WTC11 (cell line): ENCODE measurements around the gene KDM5B. TPM values are rescaled to one million over a fixed set of nuclear protein-coding genes. Genes with fewer than 3 reads are reported as not detected.

ENCODE experiments used
- CBFB ChIP-seq: sonication (generic); formaldehyde crosslinking; IDR thresholded peaks from 2 replicates; pipeline ENCODE4 v1.8.1; 2022; ENCODE audit warnings: mild to moderate bottlenecking, low read depth, missing genetic modification reagents
- CTCF ChIP-seq: fragments of 200-600 bp; IDR thresholded peaks from 2 replicates; pipeline ENCODE4 v1.8.0; 2022; ENCODE audit warnings: antibody characterized with exemption
- EMX1 ChIP-seq: fragments of 250-450 bp; sonication (Bioruptor Pico); IDR thresholded peaks from 2 replicates; pipeline ENCODE4 v1.8.0; 2021; ENCODE audit warnings: mild to moderate bottlenecking
- ESRRA ChIP-seq: sonication (generic); formaldehyde crosslinking; IDR thresholded peaks from 2 replicates; pipeline ENCODE4 v1.8.1; 2022; ENCODE audit warnings: mild to moderate bottlenecking, missing genetic modification reagents, borderline replicate concordance
- FOXK1 ChIP-seq: sonication (generic); formaldehyde crosslinking; IDR thresholded peaks from 2 replicates; pipeline ENCODE4 v1.8.0; 2022; ENCODE audit warnings: mild to moderate bottlenecking, moderate library complexity, missing genetic modification reagents
- GTF2I ChIP-seq: fragments of 250-450 bp; sonication (Bioruptor Pico); conservative IDR thresholded peaks from 2 replicates; pipeline ENCODE4 v1.4.0; 2021; ENCODE audit warnings: mild to moderate bottlenecking
- HMGA2 ChIP-seq: fragments of 250-450 bp; sonication (Bioruptor Pico); IDR thresholded peaks from 2 replicates; pipeline ENCODE4 v1.4.0; 2021; ENCODE audit warnings: mild to moderate bottlenecking, moderate library complexity
- JAZF1 ChIP-seq: fragments of 250-450 bp; sonication (Bioruptor Pico); IDR thresholded peaks from 2 replicates; pipeline ENCODE4 v1.9.0; 2021; ENCODE audit warnings: moderate library complexity, mild to moderate bottlenecking, inconsistent platforms
- JUN ChIP-seq: sonication (generic); formaldehyde crosslinking; IDR thresholded peaks from 2 replicates; pipeline ENCODE4 v1.8.0; 2023; ENCODE audit warnings: mild to moderate bottlenecking, missing genetic modification reagents
- MXD4 ChIP-seq: fragments of 250-450 bp; sonication (Bioruptor Pico); IDR thresholded peaks from 2 replicates; pipeline ENCODE4 v1.8.0; 2021; ENCODE audit warnings: mild to moderate bottlenecking, moderate library complexity, borderline replicate concordance
- NFATC4 ChIP-seq: fragments of 250-450 bp; sonication (Bioruptor Pico); IDR thresholded peaks from 2 replicates; pipeline ENCODE4 v1.9.0; 2021; ENCODE audit warnings: mild to moderate bottlenecking
- NFE2L1 ChIP-seq: sonication (generic); formaldehyde crosslinking; IDR thresholded peaks from 2 replicates; pipeline ENCODE4 v1.8.1; 2023; ENCODE audit warnings: missing genetic modification reagents
- NFYB ChIP-seq: sonication (generic); formaldehyde crosslinking; conservative IDR thresholded peaks from 2 replicates; pipeline ENCODE4 v1.8.0; 2022; ENCODE audit warnings: low read depth, missing genetic modification reagents
- NR1H2 ChIP-seq: sonication (generic); formaldehyde crosslinking; IDR thresholded peaks from 2 replicates; pipeline ENCODE4 v1.9.0; 2021; ENCODE audit warnings: mild to moderate bottlenecking, moderate library complexity, missing genetic modification reagents
- SMAD3 ChIP-seq: sonication (generic); formaldehyde crosslinking; IDR thresholded peaks from 2 replicates; pipeline ENCODE4 v1.8.0; 2022; ENCODE audit warnings: missing genetic modification reagents, mild to moderate bottlenecking, borderline replicate concordance
- STAT6 ChIP-seq: sonication (generic); formaldehyde crosslinking; conservative IDR thresholded peaks from 2 replicates; pipeline ENCODE4 v1.8.1; 2023; ENCODE audit warnings: mild to moderate bottlenecking, low read depth, missing genetic modification reagents, moderate library complexity
- TEAD1 ChIP-seq: sonication (generic); formaldehyde crosslinking; IDR thresholded peaks from 2 replicates; pipeline ENCODE4 v1.8.0; 2022; ENCODE audit warnings: mild to moderate bottlenecking, missing genetic modification reagents
- TP53 ChIP-seq: sonication (generic); formaldehyde crosslinking; IDR thresholded peaks from 2 replicates; pipeline ENCODE4 v1.8.1; 2023; ENCODE audit warnings: mild to moderate bottlenecking, missing genetic modification reagents
- ZBTB21 ChIP-seq: sonication (generic); formaldehyde crosslinking; IDR thresholded peaks from 2 replicates; pipeline ENCODE4 v1.8.1; 2023; ENCODE audit warnings: mild to moderate bottlenecking, missing genetic modification reagents, borderline replicate concordance
- ZNF281 ChIP-seq: sonication (generic); formaldehyde crosslinking; IDR thresholded peaks from 2 replicates; pipeline ENCODE4 v1.8.0; 2023; ENCODE audit warnings: mild to moderate bottlenecking, missing genetic modification reagents
- total RNA-seq: library from RNA; stranded (reverse); gene quantifications from 3 replicates; pipeline ENCODE4 v1.2.3, GENCODE V29; 2021
- TF ChIP-seq, protein P1 (sequence below): sonication (generic); formaldehyde crosslinking; IDR thresholded peaks from 2 replicates; pipeline ENCODE4 v1.8.0; 2022; ENCODE audit warnings: mild to moderate bottlenecking, missing genetic modification reagents
- TF ChIP-seq, protein P2 (sequence below): fragments of 250-450 bp; sonication (Bioruptor Pico); IDR thresholded peaks from 2 replicates; pipeline ENCODE4 v1.8.0; 2021; ENCODE audit warnings: mild to moderate bottlenecking
- TF ChIP-seq, protein P3 (sequence below): sonication (generic); formaldehyde crosslinking; IDR thresholded peaks from 2 replicates; pipeline ENCODE4 v1.8.1; 2023; ENCODE audit warnings: mild to moderate bottlenecking, missing genetic modification reagents

The KDM5B gene
- total RNA-seq, 1 experiment from 2014 or later = 222 TPM

DNA sequence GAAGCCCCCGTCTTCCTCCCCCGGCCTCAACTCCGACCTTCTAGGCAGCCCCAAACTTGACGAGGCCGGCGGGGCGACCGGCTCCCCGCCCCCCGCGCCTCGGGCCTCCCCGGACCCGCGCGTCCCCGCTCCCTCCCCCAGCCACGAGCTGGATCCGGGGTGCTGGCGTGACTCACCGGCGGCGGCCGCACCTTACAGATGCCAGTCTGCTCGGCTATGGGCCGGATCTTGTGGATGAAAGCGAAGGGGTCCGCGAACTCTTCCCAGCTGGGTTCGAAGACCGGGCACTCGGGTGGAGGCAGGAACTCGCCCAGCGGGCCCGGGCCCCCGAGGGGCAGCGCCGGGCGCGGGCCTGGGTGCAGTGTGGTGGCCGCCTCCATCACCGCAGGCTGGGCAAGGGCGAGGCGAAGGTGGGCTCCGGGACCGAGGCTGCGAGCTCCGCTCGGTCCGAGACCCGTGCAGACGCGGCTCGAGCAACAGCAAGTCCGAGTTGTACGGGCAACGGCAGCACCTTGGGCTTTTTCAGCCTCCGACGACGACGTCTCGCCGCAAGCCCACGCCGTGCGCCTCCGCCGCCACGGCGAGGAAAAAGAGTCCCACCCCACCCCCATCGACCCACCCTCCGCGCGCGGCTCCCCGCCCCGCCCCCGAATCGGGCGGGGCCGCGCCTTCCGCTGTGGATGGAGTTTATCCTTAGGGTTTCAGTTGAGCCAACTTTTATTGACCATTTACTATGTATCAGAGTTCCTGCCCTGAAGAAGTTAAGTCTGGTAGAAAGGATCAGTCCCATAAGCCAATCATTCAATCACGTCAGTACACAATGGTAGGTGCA lies at the start of gene KDM5B (continued):
- TF ChIP-seq, protein P1, sequence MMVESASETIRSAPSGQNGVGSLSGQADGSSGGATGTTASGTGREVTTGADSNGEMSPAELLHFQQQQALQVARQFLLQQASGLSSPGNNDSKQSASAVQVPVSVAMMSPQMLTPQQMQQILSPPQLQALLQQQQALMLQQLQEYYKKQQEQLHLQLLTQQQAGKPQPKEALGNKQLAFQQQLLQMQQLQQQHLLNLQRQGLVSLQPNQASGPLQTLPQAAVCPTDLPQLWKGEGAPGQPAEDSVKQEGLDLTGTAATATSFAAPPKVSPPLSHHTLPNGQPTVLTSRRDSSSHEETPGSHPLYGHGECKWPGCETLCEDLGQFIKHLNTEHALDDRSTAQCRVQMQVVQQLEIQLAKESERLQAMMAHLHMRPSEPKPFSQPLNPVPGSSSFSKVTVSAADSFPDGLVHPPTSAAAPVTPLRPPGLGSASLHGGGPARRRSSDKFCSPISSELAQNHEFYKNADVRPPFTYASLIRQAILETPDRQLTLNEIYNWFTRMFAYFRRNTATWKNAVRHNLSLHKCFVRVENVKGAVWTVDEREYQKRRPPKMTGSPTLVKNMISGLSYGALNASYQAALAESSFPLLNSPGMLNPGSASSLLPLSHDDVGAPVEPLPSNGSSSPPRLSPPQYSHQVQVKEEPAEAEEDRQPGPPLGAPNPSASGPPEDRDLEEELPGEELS (CRISPR knock-in tag) = peak; percentile 85
- TF ChIP-seq, protein P2, sequence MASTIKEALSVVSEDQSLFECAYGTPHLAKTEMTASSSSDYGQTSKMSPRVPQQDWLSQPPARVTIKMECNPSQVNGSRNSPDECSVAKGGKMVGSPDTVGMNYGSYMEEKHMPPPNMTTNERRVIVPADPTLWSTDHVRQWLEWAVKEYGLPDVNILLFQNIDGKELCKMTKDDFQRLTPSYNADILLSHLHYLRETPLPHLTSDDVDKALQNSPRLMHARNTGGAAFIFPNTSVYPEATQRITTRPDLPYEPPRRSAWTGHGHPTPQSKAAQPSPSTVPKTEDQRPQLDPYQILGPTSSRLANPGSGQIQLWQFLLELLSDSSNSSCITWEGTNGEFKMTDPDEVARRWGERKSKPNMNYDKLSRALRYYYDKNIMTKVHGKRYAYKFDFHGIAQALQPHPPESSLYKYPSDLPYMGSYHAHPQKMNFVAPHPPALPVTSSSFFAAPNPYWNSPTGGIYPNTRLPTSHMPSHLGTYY (CRISPR knock-in tag) = no peak
- TF ChIP-seq HMGA2 (CRISPR knock-in tag) (no peak), CBFB (CRISPR knock-in tag) (no peak), EMX1 (CRISPR knock-in tag) (no peak), NFYB (no peak; the same call in 1 of the 2 replicates), STAT6 (CRISPR knock-in tag) (no peak), SMAD3 (CRISPR knock-in tag) (no peak), TEAD1 (CRISPR knock-in tag) (peak; percentile 81), JUN (CRISPR knock-in tag) (peak; percentile 47; the same call in 1 of the 2 replicates), ZNF281 (CRISPR knock-in tag) (peak; percentile 68; the same call in 1 of the 2 replicates), GTF2I (CRISPR knock-in tag) (no peak), JAZF1 (CRISPR knock-in tag) (no peak), FOXK1 (CRISPR knock-in tag) (peak; percentile 98), NR1H2 (CRISPR knock-in tag) (no peak), ESRRA (CRISPR knock-in tag) (0 out of 2 replicates have a peak, but pooled peaks have one; percentile 45), NFATC4 (CRISPR knock-in tag) (no peak), TP53 (CRISPR knock-in tag) (no peak), NFE2L1 (CRISPR knock-in tag) (peak; percentile 47; the same call in 1 of the 2 replicates), MXD4 (no peak), CTCF (no peak), ZBTB21 (CRISPR knock-in tag) (no peak)
- TF ChIP-seq, protein P3, sequence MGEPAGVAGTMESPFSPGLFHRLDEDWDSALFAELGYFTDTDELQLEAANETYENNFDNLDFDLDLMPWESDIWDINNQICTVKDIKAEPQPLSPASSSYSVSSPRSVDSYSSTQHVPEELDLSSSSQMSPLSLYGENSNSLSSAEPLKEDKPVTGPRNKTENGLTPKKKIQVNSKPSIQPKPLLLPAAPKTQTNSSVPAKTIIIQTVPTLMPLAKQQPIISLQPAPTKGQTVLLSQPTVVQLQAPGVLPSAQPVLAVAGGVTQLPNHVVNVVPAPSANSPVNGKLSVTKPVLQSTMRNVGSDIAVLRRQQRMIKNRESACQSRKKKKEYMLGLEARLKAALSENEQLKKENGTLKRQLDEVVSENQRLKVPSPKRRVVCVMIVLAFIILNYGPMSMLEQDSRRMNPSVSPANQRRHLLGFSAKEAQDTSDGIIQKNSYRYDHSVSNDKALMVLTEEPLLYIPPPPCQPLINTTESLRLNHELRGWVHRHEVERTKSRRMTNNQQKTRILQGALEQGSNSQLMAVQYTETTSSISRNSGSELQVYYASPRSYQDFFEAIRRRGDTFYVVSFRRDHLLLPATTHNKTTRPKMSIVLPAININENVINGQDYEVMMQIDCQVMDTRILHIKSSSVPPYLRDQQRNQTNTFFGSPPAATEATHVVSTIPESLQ (CRISPR knock-in tag) = no peak
